Suppressor macrophage (primary cell): ENCODE results near the gene TFPI.

Experiments used
- DNase-seq, 4 experiments: peaks; one replicate each; pipeline ENCODE4 v3.0.0-alpha.2; 2020 to 2022

TFPI gene

DNA sequence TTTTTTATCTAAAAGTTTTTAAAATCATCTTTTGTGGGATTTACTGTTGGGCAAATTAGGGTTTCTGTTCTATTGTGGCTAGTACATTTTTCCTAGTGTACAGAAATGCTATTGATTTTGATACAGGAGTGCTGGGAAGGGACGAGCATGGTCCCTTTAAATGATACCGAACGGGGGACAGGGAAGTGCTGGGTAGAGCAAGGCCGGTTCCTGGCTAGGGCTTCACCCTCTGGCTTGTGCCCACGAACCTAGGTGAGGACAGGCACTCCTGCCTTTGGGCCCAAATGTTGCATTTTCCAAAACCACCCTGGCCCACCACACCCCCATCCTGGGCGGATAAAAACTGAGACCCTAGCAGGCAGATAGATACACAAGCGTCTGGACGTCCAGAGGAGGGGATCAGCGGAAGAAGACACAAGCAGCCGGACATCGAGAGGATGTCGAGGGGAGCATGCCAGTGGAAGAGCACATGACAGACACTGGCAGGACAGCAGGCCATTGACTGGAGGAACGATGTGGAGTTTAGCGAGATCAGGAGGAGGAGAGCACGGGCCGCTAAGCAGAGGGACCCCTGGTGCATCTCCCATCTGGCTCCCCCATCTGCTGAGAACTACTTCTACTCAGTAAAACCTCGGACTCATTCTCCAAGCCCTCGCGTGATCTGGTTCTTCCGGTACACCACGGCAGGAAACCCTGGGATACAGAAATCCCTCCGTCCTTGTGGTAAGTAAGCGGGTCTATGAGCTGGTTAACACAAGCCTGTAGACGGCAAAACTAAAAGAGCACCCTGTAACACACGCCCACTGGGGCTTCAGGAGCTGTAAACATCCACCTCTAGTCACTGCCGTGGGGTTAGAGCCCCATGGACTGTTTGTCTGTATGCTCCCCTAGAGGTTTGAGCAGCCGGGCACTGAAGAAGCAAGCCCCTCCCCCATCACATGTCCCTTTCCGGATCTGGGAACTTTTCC, 92.7 kb downstream of the TFPI start:
- peak in 1 of 4 experiments; percentile 3 for DNase-seq

DNA sequence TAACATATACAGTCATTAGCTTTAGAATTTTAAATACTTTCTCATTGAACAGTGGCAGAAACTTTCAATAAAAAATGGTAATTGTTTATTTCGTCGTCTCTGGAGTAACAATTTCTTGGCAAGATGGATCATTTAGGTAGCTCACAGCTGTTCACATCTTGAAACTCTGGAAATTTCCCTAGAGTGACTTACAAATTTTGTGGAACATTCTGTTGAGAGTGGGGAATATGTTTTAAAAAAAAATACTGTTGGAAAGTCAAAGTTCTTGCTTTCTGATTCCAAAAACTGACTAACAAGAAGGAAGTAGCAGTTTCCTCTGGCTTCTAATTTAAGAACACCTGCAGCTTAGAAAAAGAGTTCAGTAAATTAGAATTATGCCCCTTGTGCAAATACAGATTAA, 95.0 kb downstream of the TFPI start:
- no peak for DNase-seq

DNA sequence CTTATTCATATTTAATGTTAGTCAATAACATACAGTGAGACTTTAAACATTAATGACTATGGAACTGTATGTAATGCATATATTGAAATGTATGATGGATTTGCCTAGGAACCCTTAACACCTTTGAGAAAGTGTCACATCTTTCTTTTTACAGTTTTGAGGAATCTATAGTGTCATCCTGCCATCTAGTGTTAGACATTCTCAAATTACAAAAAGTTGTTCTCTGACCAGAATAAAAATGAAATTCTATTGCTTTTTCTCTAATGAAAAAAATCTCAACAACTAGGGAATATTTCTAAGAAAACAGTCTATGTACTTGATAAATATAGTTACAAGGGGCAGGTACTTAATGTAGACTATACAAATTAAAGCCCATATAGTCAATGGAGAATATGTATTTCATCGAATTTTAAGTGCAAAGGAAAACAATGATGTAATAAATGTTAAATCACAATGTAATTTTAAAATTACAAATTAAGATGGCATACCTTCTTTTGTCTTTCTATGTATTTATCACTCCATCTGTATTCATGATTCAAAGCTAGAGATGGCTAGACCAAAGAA, 101.1 kb downstream of the TFPI start:
- DNase-seq = peak in 3 of 4 experiments; percentile 11 to 64 (median 52)

DNA sequence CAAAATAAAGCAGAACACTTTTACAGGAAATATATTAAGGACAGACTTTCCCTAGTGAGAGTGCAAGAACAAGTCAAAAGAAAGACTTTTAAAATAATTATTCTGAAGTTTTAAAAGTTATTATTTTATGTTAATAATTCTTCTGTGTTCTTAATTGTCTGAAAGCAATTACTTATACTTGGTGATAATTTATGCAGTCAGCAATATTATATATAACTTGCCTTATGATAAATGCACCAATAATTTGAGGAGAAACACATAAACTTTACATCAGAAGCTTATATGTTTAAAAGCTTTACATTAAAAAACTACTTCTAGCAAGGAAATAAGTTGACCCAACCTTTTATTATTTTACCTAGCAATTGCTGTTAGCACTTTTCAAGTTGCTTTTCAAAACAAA, 102.7 kb downstream of the TFPI start:
- no peak for DNase-seq

DNA sequence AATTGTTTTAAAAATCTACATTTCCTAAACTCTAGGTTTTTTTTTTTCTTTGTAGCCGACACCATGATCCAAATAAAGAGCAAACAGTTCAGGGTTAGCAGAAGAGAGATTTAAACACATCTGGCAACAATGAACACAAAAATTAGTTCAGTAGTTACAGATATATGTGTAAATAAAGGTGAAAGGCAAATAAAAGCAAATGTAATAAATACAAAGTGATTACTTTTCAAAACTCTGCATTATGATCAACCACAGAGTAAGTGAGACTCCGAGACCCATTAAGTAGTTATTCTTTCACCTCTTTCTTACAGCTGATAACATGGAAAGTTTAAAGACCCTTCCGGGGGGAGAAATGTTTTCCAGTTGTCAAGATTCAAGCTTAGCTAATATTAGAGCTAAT, 106.9 kb downstream of the TFPI start:
- no peak for DNase-seq

DNA sequence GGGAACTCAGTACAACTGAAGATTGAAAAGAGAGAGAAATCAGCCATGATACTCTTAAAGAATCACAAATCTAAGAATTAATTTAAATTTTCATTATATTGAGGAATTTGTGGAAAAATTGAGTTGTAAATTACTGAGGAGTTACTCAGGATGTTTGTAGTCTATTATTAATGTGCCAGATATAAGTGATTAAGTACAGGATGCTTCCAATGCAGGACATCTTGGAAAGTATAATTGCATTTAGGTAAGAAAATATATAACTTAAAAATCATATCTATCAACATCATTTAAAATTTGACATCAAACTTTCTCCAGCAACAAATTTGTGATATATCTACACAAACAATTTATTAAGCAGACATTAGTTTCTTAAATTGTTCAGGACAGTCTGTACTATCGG, 107.5 kb downstream of the TFPI start:
- DNase-seq = no peak

DNA sequence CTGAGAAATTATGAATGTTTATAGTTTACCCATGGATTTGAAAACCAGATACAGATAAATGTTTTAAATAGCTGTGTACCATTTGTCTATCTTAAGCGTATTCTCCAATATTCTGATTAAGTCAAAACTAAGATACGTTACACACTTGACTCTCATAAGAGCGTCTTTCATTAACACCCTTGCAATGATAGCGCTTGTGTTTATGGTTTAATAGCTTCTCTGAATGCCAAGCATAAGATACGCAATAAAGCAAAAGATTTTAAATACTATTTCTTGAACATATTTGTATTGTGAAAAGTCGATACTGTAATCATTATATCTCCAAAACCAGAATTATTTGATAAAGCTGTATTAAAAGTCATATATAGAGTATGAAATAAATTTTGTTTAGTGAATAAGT, 109.2 kb downstream of the TFPI start:
- no peak for DNase-seq

DNA sequence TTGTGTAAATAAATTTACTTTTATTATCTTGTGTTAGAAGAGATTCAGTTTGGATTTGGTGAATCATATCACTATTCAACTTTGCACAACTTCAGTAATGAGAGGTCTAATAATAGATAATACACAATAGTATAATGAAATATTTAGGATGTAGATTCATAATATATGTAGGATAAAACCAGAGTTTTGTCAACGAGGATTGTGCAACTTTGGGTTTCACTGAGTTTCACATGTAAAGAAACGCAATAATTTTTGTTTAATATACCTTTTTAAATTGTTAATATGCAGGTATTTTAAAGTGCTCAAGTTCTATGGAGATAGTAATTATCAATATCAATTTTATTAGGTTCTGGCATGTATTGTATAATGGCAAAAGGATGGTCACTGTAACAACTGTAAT, 111.5 kb downstream of the TFPI start:
- DNase-seq = no peak

DNA sequence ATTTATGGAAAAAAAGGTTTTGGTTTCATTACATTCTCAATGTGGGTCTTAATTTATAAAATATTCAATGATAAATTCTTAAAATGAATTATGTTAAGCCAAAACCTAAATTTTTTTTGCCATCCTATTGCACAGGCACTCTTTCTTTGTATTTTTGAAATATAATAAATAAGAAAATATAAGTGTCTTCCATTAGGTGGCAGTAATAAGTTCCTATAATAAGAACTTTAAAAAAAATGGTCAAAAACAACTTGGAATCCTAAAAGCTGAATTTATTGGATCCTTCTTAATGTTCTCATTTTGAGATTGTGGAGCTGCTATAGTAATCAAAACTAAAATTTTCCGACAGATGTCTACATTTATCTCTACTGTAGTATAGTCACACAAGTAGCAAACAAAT, 111.9 kb downstream of the TFPI start:
- DNase-seq = peak in 2 of 4 experiments; percentile 10 to 44

DNA sequence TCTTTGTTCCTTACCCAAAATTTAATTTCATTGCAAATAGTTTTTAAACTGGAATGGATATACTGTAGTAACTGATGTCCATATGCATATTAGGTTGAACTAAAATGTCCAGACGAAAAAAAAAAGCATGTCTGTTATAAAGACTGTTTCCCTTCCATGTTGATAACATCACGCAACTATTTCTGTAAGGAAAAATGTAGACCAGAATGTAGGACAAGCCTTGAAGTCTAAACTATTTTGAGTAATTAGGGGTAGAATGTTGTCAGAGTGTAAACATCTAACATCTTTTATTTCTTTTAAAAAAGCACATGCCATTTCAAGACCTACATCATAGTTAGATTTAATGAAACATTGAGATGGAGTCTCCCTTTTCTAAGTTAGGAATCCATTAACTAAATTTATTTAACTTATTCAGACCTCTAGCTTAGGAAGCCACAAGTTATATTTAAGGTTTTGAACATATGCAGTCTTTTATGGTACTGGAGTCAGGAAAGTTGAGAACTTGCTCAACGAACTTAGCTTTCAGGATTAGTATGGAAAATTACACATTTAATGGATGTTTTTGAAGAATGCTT, 114.0 kb downstream of the TFPI start:
- DNase-seq = no peak

DNA sequence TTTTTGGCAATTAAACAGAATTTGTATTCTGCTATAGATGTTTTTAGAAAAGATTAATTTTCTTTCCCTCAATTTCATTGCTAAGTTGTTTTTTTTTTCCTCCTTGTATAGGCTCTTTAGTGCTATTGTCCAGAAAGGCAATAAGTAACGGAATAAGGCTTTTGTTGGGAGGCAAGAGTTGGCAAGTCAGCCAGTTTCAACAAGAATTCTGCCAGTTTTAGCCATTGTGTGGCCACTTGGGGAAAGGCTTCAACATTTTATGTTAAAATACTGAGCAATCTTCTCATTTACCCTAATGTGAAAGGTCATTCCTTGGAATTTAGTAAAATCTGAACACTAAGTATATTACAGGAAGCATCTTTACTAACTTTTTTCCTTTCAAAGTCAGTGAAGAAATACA, 115.8 kb downstream of the TFPI start:
- DNase-seq = no peak

DNA sequence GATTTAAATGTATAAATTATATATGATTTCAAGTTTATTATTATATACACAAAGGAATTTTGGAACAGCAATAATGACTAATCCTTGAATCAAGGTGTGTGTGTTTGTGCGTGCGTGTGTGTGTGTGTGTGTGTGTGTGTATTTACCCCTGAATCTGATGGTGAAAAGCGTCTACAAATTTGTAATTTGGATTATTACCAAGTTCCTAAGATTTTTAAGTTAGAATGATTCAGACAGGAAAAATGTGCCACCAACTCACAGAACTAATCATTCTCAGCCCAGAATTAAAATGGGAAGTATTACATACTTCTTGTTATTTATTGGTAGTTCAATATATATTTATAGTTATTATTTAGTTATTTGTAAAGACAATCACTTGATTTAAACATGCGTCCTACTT, 118.5 kb downstream of the TFPI start:
- no peak for DNase-seq

DNA sequence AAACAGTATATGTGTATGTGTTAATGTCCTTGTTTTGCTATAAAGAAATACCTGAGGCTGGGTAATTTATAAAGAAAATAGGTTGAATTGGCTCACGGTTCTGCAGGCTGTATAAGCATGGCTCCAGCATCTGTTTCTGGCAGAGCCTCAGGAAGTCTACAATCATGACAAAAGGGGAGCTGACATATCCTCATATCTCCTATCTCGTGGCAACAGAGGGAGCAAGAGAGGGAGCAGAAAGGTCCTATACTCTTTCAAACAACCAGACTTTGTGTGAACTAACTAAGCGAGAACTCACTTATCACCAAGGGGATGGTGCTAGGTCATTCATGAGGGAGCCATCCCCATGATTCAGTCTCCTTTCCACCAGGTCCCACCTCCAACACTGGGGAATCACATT, 119.2 kb downstream of the TFPI start:
- no peak for DNase-seq

DNA sequence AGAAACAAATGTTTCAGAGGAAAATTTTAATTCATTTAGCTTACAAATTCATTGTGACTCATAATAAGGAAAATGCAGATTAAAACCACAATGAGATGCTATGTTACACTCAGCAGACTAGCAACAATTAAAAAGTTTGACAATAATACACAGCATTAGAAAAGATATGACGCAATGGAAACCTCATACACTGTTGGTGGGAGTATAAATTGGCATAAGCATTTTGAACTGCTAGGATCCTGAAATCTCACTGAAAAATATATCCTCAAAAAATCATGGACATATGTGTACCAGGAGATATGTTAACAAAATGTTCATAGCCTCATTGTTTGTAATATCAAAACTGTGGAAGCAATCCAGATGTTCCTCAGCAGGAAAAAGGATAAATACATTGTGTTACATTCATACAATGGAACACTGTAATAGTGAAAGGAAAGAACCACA, 119.9 kb downstream of the TFPI start:
- DNase-seq = no peak

DNA sequence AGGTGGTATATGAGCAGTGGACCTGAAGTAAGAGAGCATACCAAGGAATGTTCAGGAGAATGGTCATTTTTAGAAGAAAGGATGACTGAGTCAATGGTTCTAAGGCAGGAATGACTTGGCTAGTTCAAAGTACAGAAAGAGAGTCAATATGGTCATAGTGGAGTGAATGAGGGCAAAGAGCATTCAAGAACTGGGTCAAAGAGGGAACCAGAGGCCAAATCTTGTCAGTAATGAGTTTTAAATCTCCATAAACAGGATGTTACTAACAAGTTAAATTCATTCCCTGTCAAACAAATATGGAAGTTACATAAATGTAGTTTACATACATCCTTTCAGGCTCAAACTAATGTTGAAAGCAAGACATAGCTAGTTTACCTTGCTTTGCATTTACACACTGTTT, 122.3 kb downstream of the TFPI start:
- no peak for DNase-seq

DNA sequence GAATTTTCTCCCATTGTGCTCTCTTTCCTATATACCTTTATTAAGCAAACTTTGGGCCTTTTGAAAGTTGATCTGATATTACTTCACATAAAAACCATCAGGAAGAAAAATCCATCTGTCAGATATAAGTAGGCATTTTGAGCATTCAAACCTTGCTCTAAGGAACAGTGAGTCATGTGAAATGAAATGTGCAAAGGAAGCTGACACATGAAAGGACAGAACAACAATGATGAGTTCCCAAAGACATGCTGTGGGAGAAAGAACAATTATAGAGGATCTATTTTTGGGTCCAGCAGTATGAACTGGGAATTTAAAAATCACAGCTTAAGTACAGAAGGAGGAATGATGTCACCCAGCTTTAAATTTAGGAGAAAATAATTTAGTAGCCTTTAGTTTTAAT, 124.2 kb downstream of the TFPI start:
- peak in 2 of 4 experiments; percentile 20 to 35 for DNase-seq

DNA sequence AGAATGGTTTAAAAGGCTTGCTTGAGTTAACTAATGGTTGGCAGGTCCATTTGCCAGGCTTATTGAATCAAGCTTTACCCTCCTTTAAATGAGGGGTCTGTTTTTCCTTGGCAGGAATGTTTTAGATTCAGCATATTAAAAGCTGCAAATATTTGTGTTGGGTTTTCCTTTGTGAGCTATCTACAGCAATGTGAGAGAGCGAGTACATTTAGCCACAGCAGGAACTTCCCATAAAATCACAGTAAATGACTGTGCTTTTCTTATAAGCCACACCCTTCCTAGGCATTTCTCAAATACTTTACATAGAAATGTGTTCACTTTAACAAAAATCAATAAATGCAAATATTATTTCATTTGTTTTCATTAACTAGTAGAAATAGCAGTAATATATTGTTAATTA, 130.1 kb downstream of the TFPI start:
- DNase-seq = peak in 2 of 4 experiments; percentile 16 to 44

DNA sequence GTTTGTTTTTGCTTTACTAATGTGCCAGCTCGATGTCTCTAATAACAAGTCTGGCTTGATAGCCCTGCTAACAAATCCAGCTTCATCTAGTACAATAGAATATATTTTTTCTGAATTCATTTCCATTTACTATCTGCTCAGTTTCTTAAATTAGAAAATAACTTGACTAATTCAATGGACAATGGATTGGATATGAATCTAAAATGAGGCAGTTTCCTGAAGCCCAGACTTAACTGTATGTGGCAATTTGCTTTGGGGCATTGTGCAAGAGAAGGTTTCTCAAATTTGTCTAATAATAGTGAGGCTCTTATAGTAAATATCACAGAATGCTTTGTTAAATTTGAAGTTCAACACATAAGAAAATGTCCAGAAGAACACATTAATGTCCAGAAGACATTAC, 132.0 kb downstream of the TFPI start:
- DNase-seq = peak; percentile 9 to 58 (median 25)

DNA sequence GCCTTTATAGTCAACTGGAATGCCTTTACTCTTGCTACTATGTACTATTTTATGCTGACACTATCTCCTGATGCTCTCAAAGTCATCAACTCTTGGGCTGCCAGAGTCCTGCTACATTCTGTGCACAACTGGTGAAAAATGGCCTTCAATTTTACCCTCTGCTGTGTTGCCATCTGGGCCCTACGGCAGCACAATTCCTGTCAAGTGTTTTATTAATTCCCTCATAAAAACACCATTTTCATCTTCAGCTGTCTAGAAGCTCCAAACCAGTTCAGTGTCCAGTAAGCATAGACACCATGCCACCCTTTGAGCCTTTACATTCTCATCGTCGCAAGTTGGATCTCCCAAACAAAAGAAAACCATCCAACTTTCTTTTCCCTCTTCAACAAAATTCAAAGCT, 132.7 kb downstream of the TFPI start:
- DNase-seq = no peak

DNA sequence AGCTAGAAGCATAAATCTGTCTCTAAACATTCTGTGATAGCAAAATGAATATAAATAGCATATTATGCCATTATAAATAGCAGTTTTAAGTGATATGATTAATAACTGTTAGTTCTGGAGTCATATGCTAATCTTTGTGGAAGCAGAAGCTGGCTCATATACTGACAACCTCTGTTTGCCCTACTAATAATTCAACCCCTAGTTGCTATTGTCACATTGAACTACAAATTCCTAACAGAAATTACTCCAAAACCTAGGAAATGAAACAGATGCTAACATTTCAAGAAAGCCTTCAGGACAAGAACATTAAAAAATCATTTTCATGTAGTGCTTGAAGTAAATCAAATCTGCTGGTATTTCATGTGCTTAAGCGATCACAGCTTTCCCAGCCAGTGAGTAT, 134.4 kb downstream of the TFPI start:
- no peak for DNase-seq

DNA sequence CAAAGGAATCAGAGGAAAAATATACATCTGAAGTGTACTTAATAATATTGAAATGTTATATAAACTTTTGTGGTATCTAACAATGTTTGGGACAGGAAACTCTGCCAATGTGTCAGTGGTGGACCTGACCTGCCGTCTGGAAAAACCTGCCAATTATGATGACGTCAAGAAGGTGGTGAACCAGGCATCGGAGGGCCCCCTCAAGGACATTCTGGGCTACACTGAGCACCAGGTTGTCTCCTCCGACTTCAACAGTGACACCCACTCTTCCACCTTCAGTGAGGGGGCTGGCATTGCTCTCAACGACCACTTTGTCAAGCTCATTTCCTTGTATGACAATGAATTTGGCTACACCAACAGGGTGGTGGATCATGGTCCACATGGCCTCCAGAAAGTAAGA, 138.8 kb downstream of the TFPI start:
- no peak for DNase-seq
